Stimulated activated CD4-positive, alpha-beta T cell treated with anti-CD3 and anti-CD28 coated beads, Interleukin-4, amount 100 ng/mL, for 48 hours (primary cell): ENCODE measurements around the gene SLC18A2.
"Not testable (repeated sequence)": the region's sequence is repeated elsewhere in the genome, so short reads cannot be mapped to it uniquely, and the experiment has no call there.

Source experiments
- DNase-seq, 2 donors: peaks; one replicate each; pipeline ENCODE4 v3.0.0-alpha.2; 2020; ENCODE audit warnings: low read depth in 2 of 2

The SLC18A2 gene

GRCh38 chr10:117262903-117263293 is 22.0 kb downstream of the SLC18A2 start:
- no peak for DNase-seq

GRCh38 chr10:117264782-117265181 is 23.9 kb downstream of the SLC18A2 start:
- DNase-seq, result no peak

- DNase-seq, result no peak
Observed at GRCh38 chr10:117266400-117266799, 25.5 kb downstream of the SLC18A2 start.

GRCh38 chr10:117266812-117267211 is 25.9 kb downstream of the SLC18A2 start:
- DNase-seq, result no peak

GRCh38 chr10:117268258-117268657 is 27.3 kb downstream of the SLC18A2 start:
- DNase-seq, result no peak

GRCh38 chr10:117268907-117269306 is 28.0 kb downstream of the SLC18A2 start:
- no peak for DNase-seq

- no peak for DNase-seq
Observed at GRCh38 chr10:117271427-117271826, 30.5 kb downstream of the SLC18A2 start.

GRCh38 chr10:117272195-117273076 is 31.5 kb downstream of the SLC18A2 start:
- no peak for DNase-seq

- no peak for DNase-seq
Observed at GRCh38 chr10:117273980-117274379, 33.1 kb downstream of the SLC18A2 start.

GRCh38 chr10:117274509-117274908 is 33.6 kb downstream of the SLC18A2 start:
- DNase-seq, result no peak

- no peak for DNase-seq
Observed at GRCh38 chr10:117275121-117275520, 34.2 kb downstream of the SLC18A2 start.

- no peak for DNase-seq
Observed at GRCh38 chr10:117277675-117278074, 36.8 kb downstream of the SLC18A2 start.

GRCh38 chr10:117284716-117285494 is 44.0 kb downstream of the SLC18A2 start:
- DNase-seq, result no peak

GRCh38 chr10:117290872-117291271 is 50.0 kb downstream of the SLC18A2 start:
- not testable (repeated sequence) for DNase-seq

GRCh38 chr10:117294039-117294645 is 53.2 kb downstream of the SLC18A2 start:
- DNase-seq, result no peak

GRCh38 chr10:117294735-117295134 is 53.8 kb downstream of the SLC18A2 start:
- no peak for DNase-seq

- DNase-seq, result no peak
Observed at GRCh38 chr10:117298219-117298618, 57.3 kb downstream of the SLC18A2 start.

GRCh38 chr10:117299435-117299834 is 58.5 kb downstream of the SLC18A2 start:
- DNase-seq, result no peak

GRCh38 chr10:117300671-117301070 is 59.8 kb downstream of the SLC18A2 start:
- no peak for DNase-seq

- DNase-seq, result not testable (repeated sequence)
Observed at GRCh38 chr10:117303451-117303850, 62.5 kb downstream of the SLC18A2 start.

- no peak for DNase-seq
Observed at GRCh38 chr10:117306674-117307073, 65.8 kb downstream of the SLC18A2 start.

- DNase-seq, result no peak
Observed at GRCh38 chr10:117311261-117311660, 70.3 kb downstream of the SLC18A2 start.
